NCI-H2171 (cell line): ENCODE results near the gene C1orf232.

ENCODE experiments used
- DNase-seq: peaks from one replicate; lab custom pipeline; 2025; lab: John Stamatoyannopoulos, UW

C1orf232 gene

GRCh38 chr1:26124418-26125331 lies 44.1 kb downstream of the C1orf232 start:
- DNase-seq: no peak

GRCh38 chr1:26122988-26123973 lies 45.5 kb downstream of the C1orf232 start:
- no peak for DNase-seq

GRCh38 chr1:26121854-26122773 lies 46.6 kb downstream of the C1orf232 start:
- DNase-seq: no peak

- no peak for DNase-seq
Observed at GRCh38 chr1:26119892-26120608, 48.7 kb downstream of the C1orf232 start.

GRCh38 chr1:26114165-26114927 lies 54.4 kb downstream of the C1orf232 start:
- no peak for DNase-seq
